ENCODE measurements around the gene FGF21.
A peak's percentile ranks its signal among the peaks of the same experiment; 100 is the strongest.

The FGF21 gene

DNA sequence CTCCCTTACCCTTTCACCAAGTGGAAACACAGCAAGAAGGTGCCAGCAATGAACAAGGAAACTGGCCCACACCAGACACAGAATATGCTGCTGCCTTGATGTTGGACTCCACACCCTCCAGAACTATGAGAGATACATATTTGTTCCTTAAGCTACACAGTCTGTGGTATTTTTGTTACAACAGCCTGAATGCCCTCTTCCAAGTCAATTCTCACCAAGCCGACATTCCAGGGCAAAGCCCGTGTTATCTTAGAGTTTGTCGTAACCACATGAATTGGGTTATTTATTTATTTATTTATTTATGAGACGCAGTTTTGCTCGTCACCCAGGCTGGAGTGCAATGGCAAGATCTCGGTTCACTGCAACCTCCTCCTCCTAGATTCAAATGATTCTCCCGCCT lies 14.9 kb downstream of the FGF21 start:
- TF ChIP-seq, protein P1, sequence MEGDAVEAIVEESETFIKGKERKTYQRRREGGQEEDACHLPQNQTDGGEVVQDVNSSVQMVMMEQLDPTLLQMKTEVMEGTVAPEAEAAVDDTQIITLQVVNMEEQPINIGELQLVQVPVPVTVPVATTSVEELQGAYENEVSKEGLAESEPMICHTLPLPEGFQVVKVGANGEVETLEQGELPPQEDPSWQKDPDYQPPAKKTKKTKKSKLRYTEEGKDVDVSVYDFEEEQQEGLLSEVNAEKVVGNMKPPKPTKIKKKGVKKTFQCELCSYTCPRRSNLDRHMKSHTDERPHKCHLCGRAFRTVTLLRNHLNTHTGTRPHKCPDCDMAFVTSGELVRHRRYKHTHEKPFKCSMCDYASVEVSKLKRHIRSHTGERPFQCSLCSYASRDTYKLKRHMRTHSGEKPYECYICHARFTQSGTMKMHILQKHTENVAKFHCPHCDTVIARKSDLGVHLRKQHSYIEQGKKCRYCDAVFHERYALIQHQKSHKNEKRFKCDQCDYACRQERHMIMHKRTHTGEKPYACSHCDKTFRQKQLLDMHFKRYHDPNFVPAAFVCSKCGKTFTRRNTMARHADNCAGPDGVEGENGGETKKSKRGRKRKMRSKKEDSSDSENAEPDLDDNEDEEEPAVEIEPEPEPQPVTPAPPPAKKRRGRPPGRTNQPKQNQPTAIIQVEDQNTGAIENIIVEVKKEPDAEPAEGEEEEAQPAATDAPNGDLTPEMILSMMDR (IDR thresholded peaks at IDR 0.05; ENCODE audit: low read length, missing control alignments): no peak
- peak; percentile 60 for DNase-seq (ENCODE audit: low read depth)
- no peak overlapping the region for H3K4me3 ChIP-seq (replicated peaks; ENCODE audit: low read depth, low read length)

DNA sequence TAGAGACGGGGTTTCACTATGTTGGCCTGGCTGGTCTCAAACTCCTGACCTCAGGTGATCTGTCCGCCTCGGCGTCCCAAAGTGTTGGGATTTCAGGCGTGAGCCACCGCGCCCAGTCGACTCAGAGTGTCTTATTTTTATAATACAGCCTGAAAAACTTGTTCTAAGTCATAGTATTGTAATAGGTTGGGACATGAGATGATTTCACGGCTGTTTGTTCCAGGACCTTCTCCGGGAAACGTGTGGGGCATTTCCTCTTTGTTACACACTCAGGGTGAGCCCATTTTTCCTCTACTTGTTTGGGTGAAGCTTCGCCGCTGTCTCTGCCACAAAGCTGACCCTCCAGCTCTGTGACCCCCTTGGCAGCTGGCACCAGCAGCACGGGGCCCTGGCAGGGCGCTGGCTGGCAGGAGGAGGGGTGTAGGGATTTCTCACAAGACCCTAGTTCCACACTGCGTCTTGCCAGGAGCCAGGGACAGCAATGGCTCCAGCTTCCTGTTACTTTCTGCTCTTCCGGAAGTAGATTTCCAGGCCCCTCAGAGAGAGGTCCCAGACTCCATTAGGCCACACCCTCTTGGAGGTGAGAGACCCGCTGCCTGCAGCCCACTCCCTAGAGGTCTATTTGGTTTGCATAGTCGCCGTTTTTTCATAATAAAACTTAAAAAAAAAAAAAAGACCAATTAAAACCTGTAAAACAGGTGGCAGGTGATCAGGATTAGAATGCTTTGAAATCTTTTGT lies 15.6 kb downstream of the FGF21 start:
- DNase-seq (ENCODE audit: low read depth): no peak
- H3K4me3 ChIP-seq (replicated peaks; ENCODE audit: low read depth, low read length): no peak overlapping the region
- TF ChIP-seq, protein P1 (IDR thresholded peaks at IDR 0.05; ENCODE audit: low read length, missing control alignments): no peak

DNA sequence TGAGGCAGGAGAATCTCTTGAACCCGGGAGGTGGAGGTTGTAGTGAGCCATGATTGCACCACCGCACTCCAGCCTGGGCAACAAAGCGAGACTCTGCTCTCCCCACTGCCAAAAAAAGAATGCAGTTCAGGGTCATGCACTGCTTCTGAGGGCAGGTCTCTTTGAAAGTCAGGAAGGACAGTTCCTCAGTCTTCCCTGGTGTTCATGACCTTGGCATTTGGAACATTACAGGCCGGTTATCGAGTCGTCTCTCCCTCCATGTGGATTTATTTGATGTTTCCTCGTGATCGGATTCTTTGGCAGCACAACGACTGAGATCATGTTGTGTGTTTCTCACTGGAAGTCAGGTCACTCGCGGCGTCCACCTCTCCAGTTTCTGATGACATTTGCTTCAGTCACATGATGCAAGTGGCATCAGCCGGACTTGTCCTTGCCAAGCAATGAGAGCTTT lies 17.2 kb downstream of the FGF21 start:
- no peak for DNase-seq (ENCODE audit: low read depth)
- TF ChIP-seq, protein P1 (IDR thresholded peaks at IDR 0.05; ENCODE audit: low read length, missing control alignments): no peak
- H3K4me3 ChIP-seq (replicated peaks; ENCODE audit: low read depth, low read length): no peak overlapping the region

DNA sequence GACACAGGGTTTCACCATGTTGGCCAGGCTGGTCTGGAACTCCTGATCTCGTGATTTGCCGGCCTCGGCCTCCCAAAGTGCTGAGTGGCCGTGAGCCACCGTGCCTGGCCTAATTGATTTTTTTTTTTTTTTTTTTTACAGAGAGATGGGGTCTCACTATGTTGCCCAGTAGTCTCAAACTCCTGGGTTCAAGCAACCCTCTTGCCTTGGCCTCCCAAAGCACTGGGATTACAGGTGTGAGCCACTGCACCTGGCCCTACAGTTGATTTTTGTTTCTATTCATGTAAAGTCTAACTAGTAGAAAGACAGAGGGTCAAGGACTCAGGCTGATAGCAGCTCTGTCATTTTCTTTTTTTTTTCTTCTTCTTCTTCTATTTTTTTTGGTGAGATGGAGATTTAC lies 21.8 kb downstream of the FGF21 start:
- TF ChIP-seq, protein P1 (IDR thresholded peaks at IDR 0.05; ENCODE audit: low read length, missing control alignments): no peak
- no peak for DNase-seq (ENCODE audit: low read depth)
- H3K4me3 ChIP-seq (replicated peaks; ENCODE audit: low read depth, low read length): no peak overlapping the region

DNA sequence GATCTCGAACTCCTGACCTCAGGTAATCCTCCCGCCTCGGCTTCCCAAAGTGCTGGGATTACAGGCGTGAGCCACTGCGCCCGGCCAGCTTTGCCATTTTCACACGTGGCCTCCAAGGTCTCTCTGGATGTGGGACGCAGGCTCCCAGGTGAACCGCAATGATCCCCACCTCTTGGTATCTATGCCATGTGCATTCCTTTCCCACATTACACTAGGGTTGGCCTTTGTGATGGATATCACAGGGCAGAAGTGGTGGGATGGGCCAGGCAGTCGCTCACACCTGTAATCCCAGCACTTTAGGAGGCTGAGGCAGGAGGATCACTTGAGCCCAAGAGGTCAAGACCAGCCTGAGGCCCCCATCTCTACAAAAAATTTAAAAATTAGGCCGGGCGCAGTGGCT lies 22.4 kb downstream of the FGF21 start:
- DNase-seq (ENCODE audit: low read depth): no peak
- TF ChIP-seq, protein P1 (IDR thresholded peaks at IDR 0.05; ENCODE audit: low read length, missing control alignments): no peak
- no peak overlapping the region for H3K4me3 ChIP-seq (replicated peaks; ENCODE audit: low read depth, low read length)

DNA sequence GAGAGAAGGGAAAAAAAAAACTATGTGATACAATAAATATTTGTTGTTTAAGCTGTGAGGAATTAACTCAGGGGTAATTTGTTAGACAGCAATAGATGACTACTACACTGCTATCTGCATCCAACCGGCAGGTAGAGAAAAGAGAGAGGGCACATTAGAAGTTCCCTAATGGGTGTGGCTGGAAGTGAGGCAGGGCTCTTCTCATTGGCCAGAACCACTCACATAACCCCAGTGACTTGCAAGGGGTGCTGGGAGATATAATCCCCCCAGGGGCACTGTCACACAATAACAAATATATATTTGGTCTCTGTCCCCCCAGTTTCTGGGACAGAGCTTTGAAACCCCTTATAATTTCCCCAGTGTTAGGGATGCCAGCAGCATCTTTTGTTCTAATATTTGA lies 24.3 kb downstream of the FGF21 start:
- no peak for DNase-seq (ENCODE audit: low read depth)
- TF ChIP-seq, protein P1 (IDR thresholded peaks at IDR 0.05; ENCODE audit: low read length, missing control alignments): no peak
- H3K4me3 ChIP-seq (replicated peaks; ENCODE audit: low read depth, low read length): no peak overlapping the region

All from fibroblast of pulmonary artery (primary cell).